NT2/D1 (cell line): ENCODE measurements around the gene DIS3L2.

ENCODE experiments used
- YY1 ChIP-seq: IDR thresholded peaks from 2 replicates; pipeline ENCODE4 v1.6.1; 2011; ENCODE audit not compliant: insufficient read length, insufficient read depth
- ZNF274 ChIP-seq: IDR thresholded peaks from 2 replicates; pipeline ENCODE4 v1.6.1; 2011; ENCODE audit warnings: mild to moderate bottlenecking, low read depth, low read length

DNA sequence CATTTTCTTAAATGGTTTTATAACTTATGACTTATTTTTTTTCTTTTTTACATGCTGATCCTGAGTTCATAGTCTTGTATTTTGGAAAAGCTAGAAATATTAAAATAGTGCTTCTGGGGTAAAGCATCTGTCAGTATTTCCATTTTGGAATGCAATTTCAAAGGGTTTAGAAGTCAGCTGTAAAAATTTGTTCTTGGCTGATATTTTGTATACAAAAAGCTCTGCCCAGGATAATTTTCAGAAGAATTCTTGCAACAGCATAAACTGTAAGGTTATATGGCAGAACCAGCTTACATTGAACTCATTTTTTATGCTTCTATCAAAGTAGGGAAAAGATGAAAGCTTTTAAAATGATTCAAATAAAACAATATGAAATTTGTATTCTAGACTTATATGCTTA, 97.4 kb downstream of the DIS3L2 start:
- TF ChIP-seq YY1 (no peak), ZNF274 (no peak)
